MM.1S (cell line): ENCODE data around the gene PLA2G4A.

ENCODE experiments used
- EZH2 ChIP-seq: fragments of 300-600 bp; sonication (generic); optimal IDR thresholded peaks from 2 replicates; pipeline ENCODE3; 2017; ENCODE audit warnings: low read depth, mild to moderate bottlenecking, antibody characterized with exemption, low read length, mixed read lengths
- EZH2phosphoT487 ChIP-seq: fragments of 300-600 bp; sonication (generic); IDR thresholded peaks from 2 replicates; pipeline ENCODE4 v1.6.1; 2018; ENCODE audit warnings: antibody characterized with exemption, low read length
- TF ChIP-seq, protein P1 (sequence below): fragments of 300-600 bp; sonication (generic); IDR thresholded peaks from 2 replicates; pipeline ENCODE4 v1.5.1; 2016; ENCODE audit warnings: antibody characterized with exemption, low read length, mixed read lengths

DNA sequence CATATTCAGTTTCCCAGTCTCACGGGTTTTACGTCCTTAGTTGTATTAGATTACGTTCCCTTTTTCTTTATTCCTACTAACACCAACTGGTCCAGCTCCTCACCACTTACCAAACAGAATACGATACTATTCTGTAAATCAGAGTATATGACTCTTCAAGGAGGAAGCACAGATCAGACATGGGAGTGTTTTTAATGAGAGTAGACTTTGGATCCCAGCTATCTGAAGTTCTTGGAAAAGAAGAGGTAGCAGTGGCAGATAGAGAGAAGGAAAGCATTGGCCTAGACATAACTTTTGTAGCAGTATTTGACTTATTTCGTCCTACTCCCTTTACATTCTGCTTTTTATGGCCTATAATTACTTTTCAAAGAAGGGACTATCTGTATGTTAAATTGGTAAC lies 24.1 kb upstream of the PLA2G4A start:
- TF ChIP-seq, protein P1, sequence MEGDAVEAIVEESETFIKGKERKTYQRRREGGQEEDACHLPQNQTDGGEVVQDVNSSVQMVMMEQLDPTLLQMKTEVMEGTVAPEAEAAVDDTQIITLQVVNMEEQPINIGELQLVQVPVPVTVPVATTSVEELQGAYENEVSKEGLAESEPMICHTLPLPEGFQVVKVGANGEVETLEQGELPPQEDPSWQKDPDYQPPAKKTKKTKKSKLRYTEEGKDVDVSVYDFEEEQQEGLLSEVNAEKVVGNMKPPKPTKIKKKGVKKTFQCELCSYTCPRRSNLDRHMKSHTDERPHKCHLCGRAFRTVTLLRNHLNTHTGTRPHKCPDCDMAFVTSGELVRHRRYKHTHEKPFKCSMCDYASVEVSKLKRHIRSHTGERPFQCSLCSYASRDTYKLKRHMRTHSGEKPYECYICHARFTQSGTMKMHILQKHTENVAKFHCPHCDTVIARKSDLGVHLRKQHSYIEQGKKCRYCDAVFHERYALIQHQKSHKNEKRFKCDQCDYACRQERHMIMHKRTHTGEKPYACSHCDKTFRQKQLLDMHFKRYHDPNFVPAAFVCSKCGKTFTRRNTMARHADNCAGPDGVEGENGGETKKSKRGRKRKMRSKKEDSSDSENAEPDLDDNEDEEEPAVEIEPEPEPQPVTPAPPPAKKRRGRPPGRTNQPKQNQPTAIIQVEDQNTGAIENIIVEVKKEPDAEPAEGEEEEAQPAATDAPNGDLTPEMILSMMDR, result no peak
- TF ChIP-seq EZH2phosphoT487, result no peak
- no peak for TF ChIP-seq EZH2
